ENCODE measurements around the gene UBA3. TPM values are rescaled to one million over a fixed set of nuclear protein-coding genes. Genes with fewer than 3 reads are reported as not detected.
A peak's percentile ranks its signal among the peaks of the same experiment; 100 is the strongest.

UBA3 gene
- total and polyA plus RNA-seq, 2 donors (not counting 3 experiments of a cell fraction or from before 2014, with no cell fraction given) = 39.4 to 84.6 TPM

DNA sequence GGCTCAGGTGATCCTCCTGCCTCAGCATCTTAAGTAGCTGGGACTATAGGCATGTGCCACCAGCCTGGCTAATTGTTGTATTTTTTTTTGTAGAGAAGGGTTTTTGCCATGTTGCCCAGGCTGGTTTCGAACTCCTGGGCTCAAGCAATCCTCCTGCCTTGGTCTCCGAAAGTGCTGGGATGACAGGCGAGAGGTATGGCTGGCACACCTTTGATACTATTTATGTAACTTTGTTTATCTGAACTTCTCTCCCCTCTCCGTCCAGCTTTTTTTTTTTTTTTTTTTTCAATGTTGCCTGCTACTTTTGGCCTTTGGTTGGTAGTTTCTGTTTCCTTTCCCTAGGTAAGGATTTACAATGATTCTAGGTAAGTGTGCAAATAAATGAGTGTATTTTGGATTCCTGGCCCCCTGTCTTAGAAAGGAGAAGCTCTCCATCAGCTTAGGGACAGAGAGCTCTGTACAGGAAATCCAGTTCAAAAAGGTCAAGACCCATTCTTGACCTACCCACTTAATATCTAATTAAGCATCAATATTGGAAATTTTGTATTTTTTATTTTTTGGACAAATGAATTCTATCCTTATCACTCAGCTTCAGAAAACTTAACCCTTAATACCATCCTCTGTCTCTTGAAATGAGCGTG, 11.3 kb upstream of the UBA3 start:
- ChIA-PET CTCF (interaction anchor here (0.6 to 1.4 kb wide), 5 partner anchors 9 to 123 kb away, joined by 3 to 6 read pairs (median 3); partner anchors contain the start of gene UBA3), POLR2A (interaction anchor here (0.6 kb wide), 1 partner anchor 236 kb away, joined by 5 read pairs; no protein-coding TSS in a partner anchor)
- Histone ChIP-seq H3K4me3 (replicated peaks in 1 of 3; ENCODE audit: insufficient read depth in 1 of 3, low read depth in 1 of 3, low read length in 3 of 3) (no peak overlapping the region), H3K4me2 (ENCODE audit: insufficient read depth, low read length) (peak overlapping the region; percentile 51), H4K20me1 (replicated peaks; ENCODE audit: control insufficient read depth, extremely low read depth, insufficient read depth, low read length) (no peaks in the 10 kb centered on the region), H3K4me1 (ENCODE audit: control insufficient read depth, extremely low read depth, insufficient read depth, low read length) (peaks cover 70% of the 10 kb centered on the region), H3K27me3 (ENCODE audit: control insufficient read depth in 2 of 2, insufficient read depth in 2 of 2, low read length in 2 of 2) (no peaks in the 10 kb centered on the region), H3K79me2 (ENCODE audit: control insufficient read depth, insufficient read depth, low read length) (peaks cover 89% of the 10 kb centered on the region), H3K36me3 (ENCODE audit: control insufficient read depth in 2 of 2, extremely low read depth in 1 of 2, insufficient read depth in 2 of 2, low read length in 2 of 2) (peaks cover 0 to 3% of the 10 kb centered on the region in 2 experiments), H2AFZ (ENCODE audit: low read depth, low read length) (no peak overlapping the region), H3K27ac (ENCODE audit: insufficient read depth, low read depth, low read length) (no peak overlapping the region), H3K9me3 (replicated peaks; ENCODE audit: control insufficient read depth, insufficient read depth, low read length) (no peaks in the 10 kb centered on the region), H3K9ac (replicated peaks; ENCODE audit: extremely low read depth, insufficient read depth, low read length) (no peak overlapping the region), H3K9me1 (replicated peaks; ENCODE audit: control insufficient read depth, extremely low read depth, insufficient read depth, low read length) (no peaks in the 10 kb centered on the region)
- no peak for DNase-seq (ENCODE audit: low read depth, low spot score)
- TF ChIP-seq, protein P1, sequence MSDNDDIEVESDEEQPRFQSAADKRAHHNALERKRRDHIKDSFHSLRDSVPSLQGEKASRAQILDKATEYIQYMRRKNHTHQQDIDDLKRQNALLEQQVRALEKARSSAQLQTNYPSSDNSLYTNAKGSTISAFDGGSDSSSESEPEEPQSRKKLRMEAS (IDR thresholded peaks at IDR 0.05; ENCODE audit: insufficient read depth, insufficient read length) = no peak
- TF ChIP-seq FOS (IDR thresholded peaks at IDR 0.05; ENCODE audit: borderline replicate concordance, insufficient read depth, low read length) = no peak
- TF ChIP-seq GATA2 (IDR thresholded peaks at IDR 0.05; ENCODE audit: insufficient read depth, insufficient read length, low read depth, low read length) = no peak
- no peak for TF ChIP-seq POLR2AphosphoS5 (IDR thresholded peaks at IDR 0.05; ENCODE audit: insufficient read depth, low read depth, low read length)
- TF ChIP-seq POLR2A (IDR thresholded peaks at IDR 0.05; ENCODE audit: low read depth, low read length) = no peak
- no peak for TF ChIP-seq EZH2 (IDR thresholded peaks at IDR 0.05; ENCODE audit: borderline replicate concordance, low read depth, low read length, severe bottlenecking)
- TF ChIP-seq MYC (IDR thresholded peaks at IDR 0.05; ENCODE audit: low read depth, low read length) = no peak
- no peak for TF ChIP-seq JUN (IDR thresholded peaks at IDR 0.05; ENCODE audit: borderline replicate concordance, insufficient read depth, insufficient read length, low read depth)
- no peak for TF ChIP-seq CTCF (IDR thresholded peaks at IDR 0.05; ENCODE audit: extremely low read depth in 1 of 2, insufficient read depth in 1 of 2, low read depth in 1 of 2, low read length in 2 of 2)
- FAIRE-seq = no peak
- no TSS peak for BruUV-seq (replicated peaks)
- dilution Hi-C loops (cut with MboI; ENCODE audit: extremely low pct_ligation_motif_present, low sequenced_read_pairs) = no loop called here
- intact Hi-C loops (cut with micrococcal nuclease) = loop anchor here (2.0 kb wide), 1 partner anchor 15 kb away; no protein-coding TSS in a partner anchor

All from endothelial cell of umbilical vein (primary cell).